ENCODE measurements around the gene SASH1. TPM values are rescaled to one million over a fixed set of nuclear protein-coding genes. Genes with fewer than 3 reads are reported as not detected.

Gene SASH1
- total and polyA plus RNA-seq, 2 donors (not counting 1 experiment from before 2014, with no cell fraction given), result 38.6 to 44.6 TPM

DNA sequence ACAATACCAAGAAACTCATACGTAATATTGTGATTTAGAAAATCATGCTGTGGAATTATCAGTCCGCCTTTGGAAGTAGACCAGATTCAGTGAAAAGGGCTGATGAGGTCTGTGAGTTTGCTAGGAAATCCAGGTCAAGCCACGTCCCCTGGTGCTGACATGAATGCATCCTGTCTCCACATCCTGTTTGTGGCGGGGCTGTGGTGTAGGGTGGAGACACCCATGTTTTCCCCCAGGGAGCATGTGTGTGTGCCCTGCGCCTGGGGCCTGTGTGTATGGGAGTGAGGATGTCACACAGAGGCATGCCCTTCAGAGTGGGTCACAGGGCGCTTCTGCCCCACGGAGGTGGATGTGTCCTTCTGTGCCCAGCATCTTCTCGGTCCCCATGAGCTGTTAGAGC, 109.1 kb downstream of the SASH1 start:
- peaks cover 2% of the 10 kb centered on the region for H3K4me1 ChIP-seq (ENCODE audit: control insufficient read depth, extremely low read depth, insufficient read depth, low read length)
- H3K4me2 ChIP-seq (ENCODE audit: extremely low read depth, insufficient read depth, low read length), result no peak overlapping the region
- H3K79me2 ChIP-seq (ENCODE audit: control insufficient read depth, insufficient read depth, low read length), result no peaks in the 10 kb centered on the region
- H4K20me1 ChIP-seq (ENCODE audit: control insufficient read depth, extremely low read depth, insufficient read depth, low read length), result no peaks in the 10 kb centered on the region
- H3K4me3 ChIP-seq (replicated peaks in 1 of 4; ENCODE audit: control extremely low read depth in 1 of 4, insufficient read depth in 1 of 4, low read depth in 3 of 4, low read length in 4 of 4), result no peak overlapping the region
- H3K27me3 ChIP-seq (ENCODE audit: control insufficient read depth, insufficient read depth, low read length), result no peaks in the 10 kb centered on the region
- TF ChIP-seq, protein P1, sequence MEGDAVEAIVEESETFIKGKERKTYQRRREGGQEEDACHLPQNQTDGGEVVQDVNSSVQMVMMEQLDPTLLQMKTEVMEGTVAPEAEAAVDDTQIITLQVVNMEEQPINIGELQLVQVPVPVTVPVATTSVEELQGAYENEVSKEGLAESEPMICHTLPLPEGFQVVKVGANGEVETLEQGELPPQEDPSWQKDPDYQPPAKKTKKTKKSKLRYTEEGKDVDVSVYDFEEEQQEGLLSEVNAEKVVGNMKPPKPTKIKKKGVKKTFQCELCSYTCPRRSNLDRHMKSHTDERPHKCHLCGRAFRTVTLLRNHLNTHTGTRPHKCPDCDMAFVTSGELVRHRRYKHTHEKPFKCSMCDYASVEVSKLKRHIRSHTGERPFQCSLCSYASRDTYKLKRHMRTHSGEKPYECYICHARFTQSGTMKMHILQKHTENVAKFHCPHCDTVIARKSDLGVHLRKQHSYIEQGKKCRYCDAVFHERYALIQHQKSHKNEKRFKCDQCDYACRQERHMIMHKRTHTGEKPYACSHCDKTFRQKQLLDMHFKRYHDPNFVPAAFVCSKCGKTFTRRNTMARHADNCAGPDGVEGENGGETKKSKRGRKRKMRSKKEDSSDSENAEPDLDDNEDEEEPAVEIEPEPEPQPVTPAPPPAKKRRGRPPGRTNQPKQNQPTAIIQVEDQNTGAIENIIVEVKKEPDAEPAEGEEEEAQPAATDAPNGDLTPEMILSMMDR (conservative IDR thresholded peaks at IDR 0.05 in 1 of 2, IDR thresholded peaks at IDR 0.05 in 1 of 2; ENCODE audit: low read depth in 1 of 2, low read length in 2 of 2), result no peak
- no peak for TF ChIP-seq EZH2 (IDR thresholded peaks at IDR 0.05; ENCODE audit: low read length, missing control alignments)
- no peak overlapping the region for H2AFZ ChIP-seq (ENCODE audit: low read length)
- H3K9ac ChIP-seq (ENCODE audit: insufficient read depth, low read length), result no peak overlapping the region
- H3K36me3 ChIP-seq (ENCODE audit: control insufficient read depth, insufficient read depth, low read length), result no peaks in the 10 kb centered on the region
- DNase-seq (ENCODE audit: low read depth in 2 of 2), result no peak
- H3K9me3 ChIP-seq (ENCODE audit: control insufficient read depth, insufficient read depth, low read depth, low read length), result no peaks in the 10 kb centered on the region
- H3K27ac ChIP-seq (ENCODE audit: insufficient read depth, low read length), result no peak overlapping the region

DNA sequence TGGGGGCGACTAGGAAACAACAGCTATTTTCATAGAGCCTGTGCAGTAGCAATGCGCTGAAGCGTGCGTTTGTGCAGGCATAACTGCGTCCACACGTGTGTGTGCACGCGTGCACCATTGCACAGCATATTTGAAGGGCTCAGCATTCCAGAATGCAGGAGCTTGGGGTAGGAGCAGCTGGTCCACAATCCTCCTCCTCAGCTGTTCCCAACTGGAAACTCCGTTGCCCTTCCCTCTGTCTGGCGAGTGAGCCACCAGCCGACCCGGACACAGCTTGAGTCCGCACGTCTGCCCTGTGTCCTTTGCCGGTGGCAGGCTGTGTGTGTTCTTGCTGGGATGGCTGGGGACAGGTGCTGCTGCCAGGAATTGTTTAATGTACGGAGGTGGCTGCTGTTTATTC, 110.2 kb downstream of the SASH1 start:
- DNase-seq (ENCODE audit: low read depth in 2 of 2), result no peak
- H3K4me2 ChIP-seq (ENCODE audit: extremely low read depth, insufficient read depth, low read length), result no peak overlapping the region

DNA sequence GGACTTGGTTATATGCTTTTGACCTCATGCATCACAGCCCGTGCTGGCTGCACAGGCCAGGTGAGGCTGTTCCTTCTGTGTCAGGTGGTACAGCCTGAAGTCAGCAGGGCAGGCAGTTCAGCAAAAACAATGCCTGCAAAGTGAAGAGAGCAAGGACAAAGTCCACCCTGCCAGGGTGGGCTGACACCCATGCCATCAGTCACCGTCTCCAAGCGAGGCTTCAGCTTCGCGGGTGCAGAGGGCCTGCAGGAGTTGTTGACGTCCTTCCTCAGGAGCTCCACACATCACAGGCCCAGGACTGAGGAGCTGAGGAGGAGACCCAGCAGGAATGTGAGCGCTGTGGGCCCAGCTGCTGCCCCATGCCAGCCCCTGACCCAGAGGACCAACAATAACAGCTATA, 111.3 kb downstream of the SASH1 start:
- Histone ChIP-seq H3K9ac (ENCODE audit: insufficient read depth, low read length) (no peak overlapping the region), H3K27ac (ENCODE audit: insufficient read depth, low read length) (no peak overlapping the region), H4K20me1 (ENCODE audit: control insufficient read depth, extremely low read depth, insufficient read depth, low read length) (no peaks in the 10 kb centered on the region), H2AFZ (ENCODE audit: low read length) (no peak overlapping the region), H3K36me3 (ENCODE audit: control insufficient read depth, insufficient read depth, low read length) (no peaks in the 10 kb centered on the region), H3K4me3 (replicated peaks in 1 of 4; ENCODE audit: control extremely low read depth in 1 of 4, insufficient read depth in 1 of 4, low read depth in 3 of 4, low read length in 4 of 4) (no peak overlapping the region), H3K4me1 (ENCODE audit: control insufficient read depth, extremely low read depth, insufficient read depth, low read length) (peaks cover 2% of the 10 kb centered on the region), H3K27me3 (ENCODE audit: control insufficient read depth, insufficient read depth, low read length) (no peaks in the 10 kb centered on the region), H3K4me2 (ENCODE audit: extremely low read depth, insufficient read depth, low read length) (no peak overlapping the region), H3K9me3 (ENCODE audit: control insufficient read depth, insufficient read depth, low read depth, low read length) (no peaks in the 10 kb centered on the region), H3K79me2 (ENCODE audit: control insufficient read depth, insufficient read depth, low read length) (no peaks in the 10 kb centered on the region)
- TF ChIP-seq, protein P1 (conservative IDR thresholded peaks at IDR 0.05 in 1 of 2, IDR thresholded peaks at IDR 0.05 in 1 of 2; ENCODE audit: low read depth in 1 of 2, low read length in 2 of 2), result no peak
- no peak for TF ChIP-seq EZH2 (IDR thresholded peaks at IDR 0.05; ENCODE audit: low read length, missing control alignments)
- DNase-seq (ENCODE audit: low read depth in 2 of 2), result no peak

More for the DNA sequence above, 110.2 kb downstream of the SASH1 start:
- no peak overlapping the region for H3K9ac ChIP-seq (ENCODE audit: insufficient read depth, low read length)
- no peaks in the 10 kb centered on the region for H3K79me2 ChIP-seq (ENCODE audit: control insufficient read depth, insufficient read depth, low read length)
- H3K36me3 ChIP-seq (ENCODE audit: control insufficient read depth, insufficient read depth, low read length), result no peaks in the 10 kb centered on the region
- no peak for TF ChIP-seq EZH2 (IDR thresholded peaks at IDR 0.05; ENCODE audit: low read length, missing control alignments)
- TF ChIP-seq, protein P1 (conservative IDR thresholded peaks at IDR 0.05 in 1 of 2, IDR thresholded peaks at IDR 0.05 in 1 of 2; ENCODE audit: low read depth in 1 of 2, low read length in 2 of 2), result no peak
- no peak overlapping the region for H3K4me3 ChIP-seq (replicated peaks in 1 of 4; ENCODE audit: control extremely low read depth in 1 of 4, insufficient read depth in 1 of 4, low read depth in 3 of 4, low read length in 4 of 4)
- no peaks in the 10 kb centered on the region for H4K20me1 ChIP-seq (ENCODE audit: control insufficient read depth, extremely low read depth, insufficient read depth, low read length)
- no peaks in the 10 kb centered on the region for H3K27me3 ChIP-seq (ENCODE audit: control insufficient read depth, insufficient read depth, low read length)
- H3K9me3 ChIP-seq (ENCODE audit: control insufficient read depth, insufficient read depth, low read depth, low read length), result no peaks in the 10 kb centered on the region
- no peak overlapping the region for H3K27ac ChIP-seq (ENCODE audit: insufficient read depth, low read length)
- H2AFZ ChIP-seq (ENCODE audit: low read length), result no peak overlapping the region
- peaks cover 2% of the 10 kb centered on the region for H3K4me1 ChIP-seq (ENCODE audit: control insufficient read depth, extremely low read depth, insufficient read depth, low read length)
